AG20443 (cell line): ENCODE measurements around the gene DCUN1D4.
"Not testable (repeated sequence)": the region's sequence is repeated elsewhere in the genome, so short reads cannot be mapped to it uniquely, and the experiment has no call there.

Source experiments
- DNase-seq: peaks from one replicate; pipeline ENCODE4 v3.0.0; 2012; ENCODE audit warnings: low spot score, mixed read lengths

Gene DCUN1D4

GRCh38 chr4:51895158-51895557, 52.2 kb downstream of the DCUN1D4 start:
- peak; percentile 9 for DNase-seq

DNA sequence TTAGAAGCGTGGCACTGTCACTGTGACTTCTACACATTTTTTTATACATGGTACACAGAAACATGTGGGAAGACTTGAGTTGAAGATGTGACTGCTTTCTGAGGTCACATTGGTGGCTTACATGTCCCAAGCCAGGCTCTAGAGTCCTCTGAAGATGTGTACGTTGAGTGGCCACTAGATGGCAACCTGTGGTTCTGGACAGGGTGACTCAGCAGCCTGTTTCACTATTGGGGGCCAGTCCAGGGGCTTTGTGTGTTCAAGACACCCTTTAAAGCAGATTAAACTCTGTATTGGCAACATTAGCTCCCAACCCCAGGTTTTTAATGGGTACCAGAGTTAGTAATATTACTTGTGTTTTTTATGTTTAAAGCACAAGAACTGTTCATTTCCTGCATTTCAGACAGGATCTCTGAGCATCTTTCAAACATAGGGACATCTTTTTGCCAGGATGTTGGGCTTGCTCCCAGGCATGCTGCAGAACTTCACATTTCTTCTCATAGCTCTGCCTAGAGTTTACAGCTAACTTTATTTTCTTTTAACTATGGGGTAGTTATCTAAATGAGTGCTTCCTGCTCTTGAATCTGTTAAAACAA, 53.0 kb downstream of the DCUN1D4 start:
- peak; percentile 88 for DNase-seq

DNA sequence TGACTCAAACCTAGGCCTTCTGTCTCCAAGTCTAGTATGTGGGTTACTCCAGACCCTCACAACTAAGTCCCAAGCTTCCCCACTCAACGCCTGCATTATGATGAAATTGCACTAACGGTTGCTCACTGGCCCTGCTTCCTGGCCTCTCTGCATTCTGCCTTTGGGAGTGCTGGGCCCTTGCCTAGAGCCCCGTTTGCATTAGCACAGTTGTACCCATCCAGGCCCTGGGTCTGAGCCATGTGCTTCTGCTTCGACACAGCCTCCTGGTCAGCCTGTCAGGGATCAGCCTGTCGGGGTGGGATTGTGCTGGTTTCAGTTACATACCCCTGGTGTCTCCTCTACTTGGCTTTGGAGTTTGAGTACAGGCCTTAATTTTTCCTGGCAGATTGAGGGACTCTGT, 58.4 kb downstream of the DCUN1D4 start:
- DNase-seq, result no peak

DNA sequence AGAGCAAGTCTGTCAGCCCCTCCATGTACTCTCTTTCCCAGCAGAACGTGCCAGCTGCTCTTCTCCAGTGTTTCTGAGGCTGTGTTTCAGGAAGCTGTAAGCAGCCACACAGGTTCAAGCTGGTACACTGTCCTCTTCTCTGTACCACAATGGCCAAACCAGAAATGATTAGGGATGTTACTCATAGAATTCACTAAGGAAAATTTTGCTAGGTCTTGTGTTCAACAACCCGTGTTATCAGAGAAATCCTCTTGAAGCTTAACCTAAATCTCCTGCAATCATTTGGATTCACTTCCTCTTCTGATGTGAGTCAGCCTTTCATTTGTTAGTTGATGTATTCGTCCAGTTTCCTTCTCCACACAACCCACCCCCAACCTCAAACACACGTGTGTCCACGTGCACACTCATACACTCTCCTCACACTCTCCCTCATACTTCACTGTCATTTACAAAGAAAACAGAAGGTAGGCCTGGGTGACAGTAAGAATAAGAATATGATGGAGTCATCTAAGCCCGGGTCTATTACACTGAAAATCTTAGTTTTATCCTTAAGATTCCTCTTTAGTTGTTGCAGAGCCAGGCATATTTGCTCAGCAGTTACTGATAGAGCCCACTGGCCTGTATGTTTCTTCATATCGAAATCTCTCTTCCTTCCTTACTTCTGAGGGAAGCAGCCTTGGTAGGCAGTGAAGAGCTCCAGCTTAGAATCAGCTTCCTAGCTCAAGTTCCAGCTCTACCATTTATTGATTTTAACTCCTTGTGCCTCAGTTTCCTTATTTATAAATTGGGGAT, 63.4 kb downstream of the DCUN1D4 start:
- DNase-seq, result no peak

DNA sequence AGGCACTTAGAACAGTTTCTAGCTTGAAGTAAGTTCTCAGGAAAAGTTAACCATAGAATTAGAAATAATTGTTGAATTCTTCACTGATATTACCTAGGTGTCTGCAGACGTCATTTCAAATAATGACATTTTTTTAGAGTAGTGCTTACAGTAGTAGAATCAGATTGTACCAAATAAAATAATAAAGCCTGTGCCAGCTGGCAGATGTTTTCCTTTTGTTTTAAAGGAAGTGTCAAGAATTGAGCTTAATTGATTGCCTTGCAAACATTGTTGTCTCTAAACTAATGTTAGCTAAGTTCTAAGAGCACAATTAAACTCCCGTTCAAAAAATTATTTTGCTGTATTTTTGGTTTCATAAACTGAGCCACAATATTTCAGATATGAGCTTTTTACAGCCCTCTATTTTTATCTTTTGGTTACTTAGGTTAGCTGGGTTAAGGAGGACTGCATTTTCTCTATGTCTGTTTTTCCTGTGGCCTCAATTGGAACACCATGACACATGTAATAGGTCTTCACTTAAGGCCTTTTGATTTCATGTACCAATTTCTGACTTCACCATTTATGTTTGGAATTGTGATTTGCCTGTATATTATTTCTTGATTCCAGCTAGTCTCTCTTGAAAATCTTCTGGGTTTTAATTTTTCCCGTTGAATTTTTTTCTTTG, 64.2 kb downstream of the DCUN1D4 start:
- DNase-seq, result no peak

- DNase-seq, result no peak
Measured at GRCh38 chr4:51909236-51909703, 66.3 kb downstream of the DCUN1D4 start.

- no peak for DNase-seq
Measured at GRCh38 chr4:51918251-51918650, 75.3 kb downstream of the DCUN1D4 start.

DNA sequence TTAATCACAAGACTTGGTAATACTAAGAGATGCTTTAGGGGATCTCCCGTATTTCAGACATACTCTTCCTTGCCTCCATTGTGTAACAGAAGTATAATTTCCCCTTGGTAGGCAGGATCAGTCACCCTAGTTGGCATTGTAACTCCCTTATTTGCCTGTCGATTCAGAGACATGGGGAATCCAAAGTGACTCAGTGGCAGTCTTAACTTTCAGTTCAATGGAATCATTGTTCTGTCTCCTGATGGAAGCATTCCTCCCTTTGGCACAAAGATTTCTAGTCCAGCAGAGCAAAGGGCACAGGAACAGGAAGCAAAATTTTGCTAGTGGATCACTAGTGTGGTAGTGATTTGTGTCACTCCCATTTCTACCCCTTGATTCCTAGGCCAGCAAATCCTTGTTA, 80.4 kb downstream of the DCUN1D4 start:
- no peak for DNase-seq

DNA sequence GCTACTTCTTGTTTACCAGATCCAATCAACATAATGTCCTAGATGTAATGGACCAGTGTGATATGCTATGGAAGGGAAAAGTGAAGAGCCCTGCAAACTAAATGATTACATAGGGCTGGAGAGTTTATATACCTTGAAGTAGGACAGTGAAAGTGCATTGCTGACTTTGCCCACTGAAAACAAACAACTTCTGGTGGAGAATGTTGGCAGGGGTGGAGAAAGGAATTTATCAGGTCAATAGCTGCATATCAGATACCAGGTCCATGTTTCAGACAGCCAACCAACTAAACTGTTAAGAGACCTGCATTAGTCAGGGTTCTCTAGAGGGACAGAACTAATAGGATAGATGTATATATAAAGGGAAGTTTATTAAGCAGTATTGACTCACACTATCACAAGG, 82.4 kb downstream of the DCUN1D4 start:
- no peak for DNase-seq

- DNase-seq, result peak; percentile 27
Measured at GRCh38 chr4:51930557-51930956, 87.6 kb downstream of the DCUN1D4 start.

- DNase-seq, result no peak
Measured at GRCh38 chr4:51931461-51931860, 88.5 kb downstream of the DCUN1D4 start.

DNA sequence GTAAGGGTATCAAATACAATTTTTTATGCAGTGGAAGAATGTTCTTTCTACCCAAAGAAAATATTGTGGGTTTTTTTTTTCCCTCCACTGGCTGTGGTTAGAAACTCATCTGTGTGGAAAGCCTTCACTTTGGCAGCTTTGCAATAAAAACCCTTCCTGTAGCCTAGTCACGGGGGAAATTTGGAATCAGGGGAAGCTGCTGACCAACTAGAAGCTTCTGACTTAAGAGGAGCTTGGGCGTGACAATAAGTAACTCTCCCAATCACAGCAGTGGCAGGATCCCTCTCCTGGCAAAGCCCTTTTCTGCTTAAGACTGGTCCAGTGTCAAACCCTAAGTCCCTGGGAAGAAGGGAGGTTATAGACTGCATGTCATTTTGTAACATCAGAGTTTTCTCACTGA, 89.3 kb downstream of the DCUN1D4 start:
- DNase-seq, result peak; percentile 79

DNA sequence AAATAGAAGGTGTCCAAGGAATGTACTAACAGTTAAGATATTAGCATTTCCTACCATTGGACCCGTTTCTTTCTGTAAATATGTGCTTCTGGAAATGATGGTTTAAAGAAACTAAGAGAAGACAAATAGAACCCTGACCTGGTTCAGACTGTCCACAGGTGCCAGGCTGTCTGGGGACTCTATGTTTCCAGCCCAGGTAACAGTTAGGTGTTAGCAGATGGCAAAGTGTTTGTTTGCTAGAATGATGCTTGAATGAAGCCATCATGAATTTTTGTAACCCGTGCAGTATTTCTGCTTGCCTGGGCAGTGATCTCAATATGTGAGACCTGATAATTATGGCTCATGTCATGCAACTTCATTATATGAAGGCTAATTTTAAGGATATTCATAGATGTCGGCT, 89.7 kb downstream of the DCUN1D4 start:
- no peak for DNase-seq

DNA sequence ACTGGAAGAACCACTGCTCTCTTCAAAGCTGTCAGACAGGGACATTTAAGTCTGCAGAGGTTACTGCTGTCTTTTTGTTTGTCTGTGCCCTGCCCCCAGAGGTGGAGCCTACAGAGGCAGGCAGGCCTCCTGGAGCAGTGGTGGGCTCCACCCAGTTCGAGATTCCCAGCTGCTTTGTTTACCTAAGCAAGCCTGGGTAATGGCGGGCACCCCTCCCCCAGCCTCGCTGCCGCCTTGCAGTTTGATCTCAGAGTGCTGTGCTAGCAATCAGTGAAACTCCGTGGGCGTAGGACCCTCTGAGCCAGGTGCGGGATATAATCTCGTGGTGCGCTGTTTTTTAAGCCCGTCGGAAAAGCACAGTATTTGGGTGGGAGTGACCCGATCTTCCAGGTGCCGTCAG, 97.5 kb downstream of the DCUN1D4 start:
- not testable (repeated sequence) for DNase-seq

GRCh38 chr4:51942108-51942832, 99.3 kb downstream of the DCUN1D4 start:
- peak; percentile 64 for DNase-seq

- DNase-seq, result no peak
Measured at GRCh38 chr4:51942833-51943215, 99.9 kb downstream of the DCUN1D4 start.

GRCh38 chr4:51943221-51943620, 100.3 kb downstream of the DCUN1D4 start:
- peak; percentile 47 for DNase-seq

DNA sequence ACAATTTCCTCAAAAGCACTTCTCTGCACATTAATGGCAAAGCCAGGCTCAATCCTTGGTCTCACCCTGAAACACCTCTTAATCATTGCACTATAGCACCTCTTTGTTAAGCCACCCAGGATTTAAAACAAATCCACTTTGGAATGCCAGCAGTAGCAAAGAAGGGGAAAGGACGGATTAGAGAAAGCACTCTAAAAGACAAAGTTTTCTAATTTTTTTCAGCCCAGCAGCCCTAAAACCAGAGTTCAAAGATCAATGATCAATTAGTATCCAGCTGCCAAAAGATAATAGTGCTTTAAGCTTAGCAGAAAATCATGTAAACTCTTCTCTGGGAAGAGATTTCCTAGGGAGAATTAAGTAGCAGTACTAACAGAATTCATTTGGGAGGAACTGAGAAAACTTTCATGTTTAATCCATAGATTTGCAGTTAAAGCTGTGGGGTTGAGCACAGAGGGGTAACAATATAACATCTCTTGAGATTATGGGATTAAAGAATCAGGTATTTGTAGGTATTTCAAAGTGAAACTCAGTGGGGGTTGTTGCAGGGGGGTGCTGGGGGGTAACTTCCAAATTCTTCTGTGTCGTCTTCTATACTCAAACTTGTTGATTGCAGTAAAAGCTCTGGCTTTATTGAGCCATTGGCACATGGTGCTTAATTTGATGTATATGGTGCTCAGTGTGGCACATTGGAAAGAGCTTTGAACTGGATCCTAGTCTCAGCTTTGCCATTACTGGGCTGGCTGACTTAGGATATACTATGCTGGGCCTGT, 115.4 kb downstream of the DCUN1D4 start:
- DNase-seq, result no peak

DNA sequence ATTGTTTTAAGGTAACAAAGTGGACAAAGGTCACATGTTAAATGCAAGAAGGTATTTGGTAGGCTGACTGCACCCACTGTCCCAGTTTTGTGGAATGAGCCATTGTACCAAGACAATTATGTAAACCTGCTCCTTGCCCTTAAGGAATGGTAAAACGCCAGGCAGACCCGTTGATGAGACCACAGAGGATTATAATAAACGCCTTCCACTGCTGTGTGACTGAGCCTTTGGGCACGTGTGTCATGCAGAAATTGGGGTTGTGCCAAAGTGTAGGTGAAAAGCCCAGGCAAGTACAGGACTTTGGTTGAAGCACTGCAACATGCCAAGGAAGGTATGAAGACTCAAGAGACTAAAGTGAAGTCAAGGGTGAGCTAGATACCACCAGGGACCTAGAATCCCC, 117.5 kb downstream of the DCUN1D4 start:
- DNase-seq, result no peak

DNA sequence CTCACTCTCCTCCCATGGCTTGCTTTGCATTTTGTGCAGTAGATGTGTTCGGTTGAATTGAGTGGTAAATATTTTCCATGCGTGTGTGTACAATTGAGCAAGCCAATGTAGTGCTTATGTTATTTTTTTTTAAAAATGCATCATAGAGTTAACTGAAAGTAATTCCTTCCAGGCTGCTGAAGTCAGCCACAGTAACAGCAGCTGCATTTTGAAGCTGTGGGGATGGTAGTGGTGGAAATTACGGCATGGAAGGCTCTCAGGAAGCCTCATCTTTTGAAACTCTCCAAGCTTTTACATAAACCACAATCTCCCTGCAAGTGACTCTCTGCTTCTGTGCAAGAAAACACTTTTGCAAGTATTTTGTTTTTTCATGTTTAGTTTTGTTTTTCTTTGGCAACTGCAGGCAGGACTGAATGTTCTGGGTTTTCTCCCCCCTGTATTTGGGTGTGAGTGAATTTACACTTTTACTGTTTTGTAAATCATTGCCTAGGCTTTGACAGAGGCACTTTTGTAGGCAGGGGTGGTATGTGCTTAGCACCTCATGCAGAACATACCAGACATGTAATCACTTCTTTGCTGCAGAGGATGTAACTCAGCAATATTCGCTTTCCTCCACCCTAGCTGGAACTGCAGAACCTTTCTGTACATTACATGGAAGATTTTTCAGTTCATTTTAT, 121.0 kb downstream of the DCUN1D4 start:
- DNase-seq, result no peak

DNA sequence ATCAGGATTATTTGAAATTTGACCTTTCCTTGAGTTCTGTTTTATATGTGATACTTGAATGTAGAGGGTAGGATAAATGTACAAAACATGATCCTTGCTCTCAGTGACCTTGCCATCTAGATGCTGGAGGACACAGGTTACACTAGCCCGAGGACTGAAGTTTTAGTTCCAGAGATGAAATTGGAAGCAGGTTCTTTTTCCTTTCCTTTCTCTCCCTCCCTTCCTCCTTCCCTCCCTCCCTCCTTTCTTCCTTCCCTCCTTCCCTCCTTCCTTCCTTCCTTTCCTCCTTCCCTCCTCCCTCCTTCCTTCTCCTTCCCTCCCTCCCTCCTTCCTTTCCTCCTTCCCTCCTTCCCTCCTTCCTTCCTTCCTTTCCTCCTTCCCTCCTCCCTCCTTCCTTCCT, 122.9 kb downstream of the DCUN1D4 start:
- no peak for DNase-seq
